HepG2 (cell line): ENCODE results near the gene TBC1D10A. TPM values are rescaled to one million over a fixed set of nuclear protein-coding genes. Genes with fewer than 3 reads are reported as not detected.
A peak's percentile ranks its signal among the peaks of the same experiment; 100 is the strongest.

Source experiments
- IRF2 ChIP-seq: IDR thresholded peaks from 2 replicates; pipeline ENCODE4 v1.6.1; 2018; ENCODE audit warnings: missing genetic modification reagents, missing compliant biosample characterization
- KAT8 ChIP-seq: IDR thresholded peaks from 2 replicates; pipeline ENCODE4 v1.6.1; 2016; ENCODE audit warnings: missing genetic modification reagents, missing compliant biosample characterization
- KLF16 ChIP-seq, 2 experiments: sonication (generic) in 1 of 2; formaldehyde crosslinking in 1 of 2; IDR thresholded peaks; 2 replicates each; pipeline versions ENCODE4 v1.6.1 to v1.8.0; 2016 to 2023; ENCODE audit warnings: missing genetic modification reagents in 2 of 2, missing compliant biosample characterization in 1 of 2
- KMT2B ChIP-seq: IDR thresholded peaks from 2 replicates; pipeline ENCODE4 v1.6.1; 2016; ENCODE audit warnings: missing genetic modification reagents, missing compliant biosample characterization
- REPIN1 ChIP-seq: sonication (generic); formaldehyde crosslinking; IDR thresholded peaks from 2 replicates; pipeline ENCODE4 v1.8.0; 2022; ENCODE audit warnings: missing genetic modification reagents, low read depth, mild to moderate bottlenecking, borderline replicate concordance
- RXRA ChIP-seq: sonication (generic); formaldehyde crosslinking; IDR thresholded peaks from 2 replicates; pipeline ENCODE4 v1.5.1; 2020; ENCODE audit warnings: missing genetic modification reagents
- SAP130 ChIP-seq: IDR thresholded peaks from 2 replicates; pipeline ENCODE4 v1.6.1; 2016; ENCODE audit warnings: low read depth
- STAT5B ChIP-seq: sonication (generic); formaldehyde crosslinking; IDR thresholded peaks from 2 replicates; pipeline ENCODE4 v1.4.0; 2020; ENCODE audit warnings: missing genetic modification reagents
- U2AF2 ChIP-seq: fragments of 200-400 bp; formaldehyde crosslinking; IDR thresholded peaks from 2 replicates; pipeline ENCODE4 v1.6.1; 2017; ENCODE audit warnings: low read depth, mild to moderate bottlenecking, low read length
- ZBTB7B ChIP-seq: sonication (generic); formaldehyde crosslinking; IDR thresholded peaks from 2 replicates; pipeline ENCODE4 v1.4.0; 2020; ENCODE audit warnings: missing genetic modification reagents
- ZNF12 ChIP-seq: sonication (generic); formaldehyde crosslinking; IDR thresholded peaks from 2 replicates; pipeline ENCODE4 v1.5.0; 2020; ENCODE audit warnings: missing genetic modification reagents
- ZNF256 ChIP-seq: sonication (generic); formaldehyde crosslinking; conservative IDR thresholded peaks from 2 replicates; pipeline ENCODE4 v1.4.0; 2020; ENCODE audit warnings: missing genetic modification reagents
- ZNF3 ChIP-seq: IDR thresholded peaks from 2 replicates; pipeline ENCODE4 v1.7.0; 2017; ENCODE audit warnings: inconsistent platforms
- ZNF629 ChIP-seq: sonication (generic); formaldehyde crosslinking; conservative IDR thresholded peaks from 2 replicates; pipeline ENCODE4 v1.5.0; 2020; ENCODE audit warnings: missing genetic modification reagents
- ZNF644 ChIP-seq: IDR thresholded peaks from 2 replicates; pipeline ENCODE4 v1.6.1; 2016; ENCODE audit warnings: low read depth
- ZSCAN22 ChIP-seq: sonication (generic); formaldehyde crosslinking; IDR thresholded peaks from 2 replicates; pipeline ENCODE4 v1.4.0; 2020; ENCODE audit warnings: mild to moderate bottlenecking, missing genetic modification reagents
- polyA plus RNA-seq, 8 experiments: library from polyadenylated mRNA; depleted of rRNA in 3 of 8; stranded (reverse) in 7 of 8; unstranded in 1 of 8; fragments of >200 nt; fragmentation: Illumina TruSeq in 4 of 8; extraction: Trizol in 4 of 8; gene quantifications; 2 replicates each; pipeline versions ENCODE4 v1.2.1 to v1.2.3, GENCODE V29; 2011 to 2016; ENCODE audit warnings: low read depth in 4 of 8, missing spikeins in 1 of 8, mixed read lengths in 1 of 8; ENCODE audit not compliant: insufficient read depth in 1 of 8
- total RNA-seq, 5 experiments: library from RNA; depleted of rRNA; stranded (reverse); fragments of >200 nt; fragmentation: Illumina TruSeq; extraction: Trizol; gene quantifications; 2 replicates each; pipeline ENCODE4 v1.2.3, GENCODE V29; 2016; ENCODE audit warnings: low read depth in 1 of 5
- TF ChIP-seq, protein P1 (sequence below): sonication (generic); formaldehyde crosslinking; IDR thresholded peaks from 2 replicates; pipeline ENCODE4 v1.4.0; 2020; ENCODE audit warnings: mild to moderate bottlenecking, low read depth, missing genetic modification reagents
- TF ChIP-seq, protein P2 (sequence below): sonication (generic); formaldehyde crosslinking; IDR thresholded peaks from 2 replicates; pipeline ENCODE4 v1.4.0; 2020; ENCODE audit warnings: missing genetic modification reagents, borderline replicate concordance
- TF ChIP-seq, protein P3 (sequence below): sonication (generic); formaldehyde crosslinking; IDR thresholded peaks from 2 replicates; pipeline ENCODE4 v1.4.0; 2020; ENCODE audit warnings: missing genetic modification reagents
- TF ChIP-seq, protein P4 (sequence below): sonication (generic); formaldehyde crosslinking; IDR thresholded peaks from 2 replicates; pipeline ENCODE4 v1.4.0; 2020; ENCODE audit warnings: missing genetic modification reagents; ENCODE audit errors: not compliant biosample characterization
- TF ChIP-seq, protein P5 (sequence below): IDR thresholded peaks from 2 replicates; pipeline ENCODE4 v1.6.1; 2016; ENCODE audit warnings: mild to moderate bottlenecking, missing biosample characterization, missing genetic modification reagents
- TF ChIP-seq, protein P6 (sequence below): sonication (generic); formaldehyde crosslinking; IDR thresholded peaks from 2 replicates; pipeline ENCODE4 v1.5.1; 2020; ENCODE audit warnings: mild to moderate bottlenecking, missing genetic modification reagents, borderline replicate concordance

Gene TBC1D10A
- total and polyA plus RNA-seq, 2 of the 13 experiments (the other 11 are each of a cell fraction or from before 2014, with no cell fraction given), result 4.2 to 4.9 TPM

DNA sequence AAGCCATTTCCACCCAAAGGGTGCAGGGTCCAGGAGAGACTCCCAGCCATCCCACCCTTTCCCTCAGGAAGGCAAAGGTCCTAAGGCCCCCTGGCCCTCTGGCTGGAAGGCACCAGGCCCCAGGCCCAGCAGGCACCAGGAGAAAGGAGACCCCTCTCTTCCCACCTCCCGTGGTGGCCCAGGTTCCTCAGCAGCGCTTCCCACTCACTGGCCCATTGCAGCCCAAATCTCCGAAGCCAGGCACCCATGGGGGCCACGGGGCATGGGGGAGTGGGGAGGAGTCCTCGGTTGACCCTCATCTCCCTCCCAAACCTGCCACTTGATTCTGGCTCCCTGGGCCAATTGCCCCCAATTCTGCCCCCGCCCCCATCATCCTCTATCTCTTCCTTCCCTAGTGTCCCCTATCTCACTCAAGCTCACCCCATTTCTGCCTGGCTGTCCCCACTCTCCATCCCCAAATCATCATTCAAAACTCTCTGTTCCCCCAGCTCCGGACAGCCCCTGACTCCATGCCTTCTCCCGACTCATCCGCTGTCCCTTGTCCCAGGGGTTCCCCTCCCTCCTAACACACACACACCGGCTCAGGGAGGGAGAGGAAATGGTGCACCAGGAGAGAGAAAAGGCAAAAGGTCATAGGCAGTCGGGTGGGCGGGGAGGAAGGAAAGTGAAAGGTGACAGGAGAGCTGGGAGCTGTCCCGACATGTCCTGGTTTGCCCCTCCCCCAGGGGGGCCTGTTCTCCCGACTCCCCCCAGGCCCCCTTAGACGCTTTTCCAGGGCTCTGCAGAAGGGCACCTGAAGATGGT lies 81.4 kb downstream of the TBC1D10A start (continued):
- TF ChIP-seq, protein P1, sequence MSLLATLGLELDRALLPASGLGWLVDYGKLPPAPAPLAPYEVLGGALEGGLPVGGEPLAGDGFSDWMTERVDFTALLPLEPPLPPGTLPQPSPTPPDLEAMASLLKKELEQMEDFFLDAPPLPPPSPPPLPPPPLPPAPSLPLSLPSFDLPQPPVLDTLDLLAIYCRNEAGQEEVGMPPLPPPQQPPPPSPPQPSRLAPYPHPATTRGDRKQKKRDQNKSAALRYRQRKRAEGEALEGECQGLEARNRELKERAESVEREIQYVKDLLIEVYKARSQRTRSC (CRISPR knock-in tag), result no peak
- TF ChIP-seq ZNF3 (CRISPR knock-in tag) (no peak), IRF2 (CRISPR knock-in tag) (0 out of 2 replicates have a peak, but pooled peaks have one; percentile 9), ZNF256 (CRISPR knock-in tag) (no peak), ZNF12 (CRISPR knock-in tag) (no peak), ZNF644 (CRISPR knock-in tag) (no peak), REPIN1 (CRISPR knock-in tag) (no peak), STAT5B (CRISPR knock-in tag) (no peak), SAP130 (CRISPR knock-in tag) (peak; percentile 57), ZNF629 (CRISPR knock-in tag) (no peak), RXRA (CRISPR knock-in tag) (peak; percentile 63; the same call in 1 of the 2 replicates), U2AF2 (no peak), KLF16 (CRISPR knock-in tag; IDR thresholded peaks at IDR 0.05) (no peak), KAT8 (CRISPR knock-in tag) (0 out of 2 replicates have a peak, but pooled peaks have one; percentile 23), KMT2B (CRISPR knock-in tag) (no peak), ZSCAN22 (CRISPR knock-in tag) (no peak), ZBTB7B (no peak)
- TF ChIP-seq, protein P2, sequence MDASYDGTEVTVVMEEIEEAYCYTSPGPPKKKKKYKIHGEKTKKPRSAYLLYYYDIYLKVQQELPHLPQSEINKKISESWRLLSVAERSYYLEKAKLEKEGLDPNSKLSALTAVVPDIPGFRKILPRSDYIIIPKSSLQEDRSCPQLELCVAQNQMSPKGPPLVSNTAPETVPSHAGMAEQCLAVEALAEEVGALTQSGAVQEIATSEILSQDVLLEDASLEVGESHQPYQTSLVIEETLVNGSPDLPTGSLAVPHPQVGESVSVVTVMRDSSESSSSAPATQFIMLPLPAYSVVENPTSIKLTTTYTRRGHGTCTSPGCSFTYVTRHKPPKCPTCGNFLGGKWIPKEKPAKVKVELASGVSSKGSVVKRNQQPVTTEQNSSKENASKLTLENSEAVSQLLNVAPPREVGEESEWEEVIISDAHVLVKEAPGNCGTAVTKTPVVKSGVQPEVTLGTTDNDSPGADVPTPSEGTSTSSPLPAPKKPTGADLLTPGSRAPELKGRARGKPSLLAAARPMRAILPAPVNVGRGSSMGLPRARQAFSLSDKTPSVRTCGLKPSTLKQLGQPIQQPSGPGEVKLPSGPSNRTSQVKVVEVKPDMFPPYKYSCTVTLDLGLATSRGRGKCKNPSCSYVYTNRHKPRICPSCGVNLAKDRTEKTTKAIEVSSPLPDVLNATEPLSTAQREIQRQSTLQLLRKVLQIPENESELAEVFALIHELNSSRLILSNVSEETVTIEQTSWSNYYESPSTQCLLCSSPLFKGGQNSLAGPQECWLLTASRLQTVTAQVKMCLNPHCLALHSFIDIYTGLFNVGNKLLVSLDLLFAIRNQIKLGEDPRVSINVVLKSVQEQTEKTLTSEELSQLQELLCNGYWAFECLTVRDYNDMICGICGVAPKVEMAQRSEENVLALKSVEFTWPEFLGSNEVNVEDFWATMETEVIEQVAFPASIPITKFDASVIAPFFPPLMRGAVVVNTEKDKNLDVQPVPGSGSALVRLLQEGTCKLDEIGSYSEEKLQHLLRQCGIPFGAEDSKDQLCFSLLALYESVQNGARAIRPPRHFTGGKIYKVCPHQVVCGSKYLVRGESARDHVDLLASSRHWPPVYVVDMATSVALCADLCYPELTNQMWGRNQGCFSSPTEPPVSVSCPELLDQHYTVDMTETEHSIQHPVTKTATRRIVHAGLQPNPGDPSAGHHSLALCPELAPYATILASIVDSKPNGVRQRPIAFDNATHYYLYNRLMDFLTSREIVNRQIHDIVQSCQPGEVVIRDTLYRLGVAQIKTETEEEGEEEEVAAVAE, result no peak
- TF ChIP-seq, protein P3, sequence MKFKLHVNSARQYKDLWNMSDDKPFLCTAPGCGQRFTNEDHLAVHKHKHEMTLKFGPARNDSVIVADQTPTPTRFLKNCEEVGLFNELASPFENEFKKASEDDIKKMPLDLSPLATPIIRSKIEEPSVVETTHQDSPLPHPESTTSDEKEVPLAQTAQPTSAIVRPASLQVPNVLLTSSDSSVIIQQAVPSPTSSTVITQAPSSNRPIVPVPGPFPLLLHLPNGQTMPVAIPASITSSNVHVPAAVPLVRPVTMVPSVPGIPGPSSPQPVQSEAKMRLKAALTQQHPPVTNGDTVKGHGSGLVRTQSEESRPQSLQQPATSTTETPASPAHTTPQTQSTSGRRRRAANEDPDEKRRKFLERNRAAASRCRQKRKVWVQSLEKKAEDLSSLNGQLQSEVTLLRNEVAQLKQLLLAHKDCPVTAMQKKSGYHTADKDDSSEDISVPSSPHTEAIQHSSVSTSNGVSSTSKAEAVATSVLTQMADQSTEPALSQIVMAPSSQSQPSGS (CRISPR knock-in tag), result no peak
- TF ChIP-seq, protein P4, sequence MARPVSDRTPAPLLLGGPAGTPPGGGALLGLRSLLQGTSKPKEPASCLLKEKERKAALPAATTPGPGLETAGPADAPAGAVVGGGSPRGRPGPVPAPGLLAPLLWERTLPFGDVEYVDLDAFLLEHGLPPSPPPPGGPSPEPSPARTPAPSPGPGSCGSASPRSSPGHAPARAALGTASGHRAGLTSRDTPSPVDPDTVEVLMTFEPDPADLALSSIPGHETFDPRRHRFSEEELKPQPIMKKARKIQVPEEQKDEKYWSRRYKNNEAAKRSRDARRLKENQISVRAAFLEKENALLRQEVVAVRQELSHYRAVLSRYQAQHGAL, result no peak
- TF ChIP-seq, protein P5, sequence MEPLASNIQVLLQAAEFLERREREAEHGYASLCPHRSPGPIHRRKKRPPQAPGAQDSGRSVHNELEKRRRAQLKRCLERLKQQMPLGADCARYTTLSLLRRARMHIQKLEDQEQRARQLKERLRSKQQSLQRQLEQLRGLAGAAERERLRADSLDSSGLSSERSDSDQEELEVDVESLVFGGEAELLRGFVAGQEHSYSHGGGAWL, result no peak
- TF ChIP-seq, protein P6, sequence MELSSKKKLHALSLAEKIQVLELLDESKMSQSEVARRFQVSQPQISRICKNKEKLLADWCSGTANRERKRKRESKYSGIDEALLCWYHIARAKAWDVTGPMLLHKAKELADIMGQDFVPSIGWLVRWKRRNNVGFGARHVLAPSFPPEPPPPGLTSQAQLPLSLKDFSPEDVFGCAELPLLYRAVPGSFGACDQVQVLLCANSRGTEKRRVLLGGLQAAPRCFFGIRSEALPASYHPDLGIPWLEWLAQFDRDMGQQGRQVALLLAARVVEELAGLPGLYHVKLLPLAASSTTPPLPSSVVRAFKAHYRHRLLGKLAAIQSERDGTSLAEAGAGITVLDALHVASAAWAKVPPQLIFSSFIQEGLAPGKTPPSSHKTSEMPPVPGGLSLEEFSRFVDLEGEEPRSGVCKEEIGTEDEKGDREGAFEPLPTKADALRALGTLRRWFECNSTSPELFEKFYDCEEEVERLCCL (CRISPR knock-in tag), result no peak
